ENCODE results near the gene RRAS.
A peak's percentile ranks its signal among the peaks of the same experiment; 100 is the strongest.
"Not testable (repeated sequence)": the region's sequence is repeated elsewhere in the genome, so short reads cannot be mapped to it uniquely, and the experiment has no call there.

Gene RRAS

GRCh38 chr19:49631610-49632192, 8.2 kb downstream of the RRAS start:
- Histone ChIP-seq H3K27ac (ENCODE audit: insufficient read depth, low read length, poor library complexity, severe bottlenecking) (no peak overlapping the region), H3K4me1 (ENCODE audit: control insufficient read depth, insufficient read depth, low read length, poor library complexity, severe bottlenecking) (no peaks in the 10 kb centered on the region), H3K36me3 (ENCODE audit: control insufficient read depth, insufficient read depth, low read length) (peaks cover 4% of the 10 kb centered on the region), H3K9me3 (ENCODE audit: control insufficient read depth, low read length) (no peaks in the 10 kb centered on the region), H3K4me3 (ENCODE audit: insufficient read depth, low read depth, low read length, poor library complexity, severe bottlenecking) (no peak overlapping the region), H3K27me3 (replicated peaks; ENCODE audit: control insufficient read depth, insufficient read depth, low read length, poor library complexity, severe bottlenecking) (no peaks in the 10 kb centered on the region)
- no peak for DNase-seq

GRCh38 chr19:49631014-49631588, 8.8 kb downstream of the RRAS start:
- no peak for DNase-seq
- no peaks in the 10 kb centered on the region for H3K9me3 ChIP-seq (ENCODE audit: control insufficient read depth, low read length)
- H3K4me3 ChIP-seq (ENCODE audit: insufficient read depth, low read depth, low read length, poor library complexity, severe bottlenecking) = no peak overlapping the region
- H3K4me1 ChIP-seq (ENCODE audit: control insufficient read depth, insufficient read depth, low read length, poor library complexity, severe bottlenecking) = no peaks in the 10 kb centered on the region
- peaks cover 4% of the 10 kb centered on the region for H3K36me3 ChIP-seq (ENCODE audit: control insufficient read depth, insufficient read depth, low read length)
- peak overlapping the region; percentile 4 for H3K27ac ChIP-seq (ENCODE audit: insufficient read depth, low read length, poor library complexity, severe bottlenecking)
- no peaks in the 10 kb centered on the region for H3K27me3 ChIP-seq (replicated peaks; ENCODE audit: control insufficient read depth, insufficient read depth, low read length, poor library complexity, severe bottlenecking)

GRCh38 chr19:49629659-49630058, 10.3 kb downstream of the RRAS start:
- H3K36me3 ChIP-seq (ENCODE audit: control insufficient read depth, insufficient read depth, low read length) = peaks cover 12% of the 10 kb centered on the region
- H3K9me3 ChIP-seq (ENCODE audit: control insufficient read depth, low read length) = no peaks in the 10 kb centered on the region
- no peaks in the 10 kb centered on the region for H3K27me3 ChIP-seq (replicated peaks; ENCODE audit: control insufficient read depth, insufficient read depth, low read length, poor library complexity, severe bottlenecking)
- no peak overlapping the region for H3K4me3 ChIP-seq (ENCODE audit: insufficient read depth, low read depth, low read length, poor library complexity, severe bottlenecking)
- DNase-seq = no peak
- H3K4me1 ChIP-seq (ENCODE audit: control insufficient read depth, insufficient read depth, low read length, poor library complexity, severe bottlenecking) = no peaks in the 10 kb centered on the region
- no peak overlapping the region for H3K27ac ChIP-seq (ENCODE audit: insufficient read depth, low read length, poor library complexity, severe bottlenecking)

GRCh38 chr19:49626226-49626625, 13.7 kb downstream of the RRAS start:
- H3K27ac ChIP-seq (ENCODE audit: insufficient read depth, low read length, poor library complexity, severe bottlenecking) = no peak overlapping the region
- DNase-seq = no peak
- H3K27me3 ChIP-seq (replicated peaks; ENCODE audit: control insufficient read depth, insufficient read depth, low read length, poor library complexity, severe bottlenecking) = no peaks in the 10 kb centered on the region
- H3K36me3 ChIP-seq (ENCODE audit: control insufficient read depth, insufficient read depth, low read length) = peaks cover 32% of the 10 kb centered on the region
- no peaks in the 10 kb centered on the region for H3K9me3 ChIP-seq (ENCODE audit: control insufficient read depth, low read length)
- no peak overlapping the region for H3K4me3 ChIP-seq (ENCODE audit: insufficient read depth, low read depth, low read length, poor library complexity, severe bottlenecking)
- H3K4me1 ChIP-seq (ENCODE audit: control insufficient read depth, insufficient read depth, low read length, poor library complexity, severe bottlenecking) = no peaks in the 10 kb centered on the region

- Histone ChIP-seq H3K4me3 (ENCODE audit: insufficient read depth, low read depth, low read length, poor library complexity, severe bottlenecking) (no peak overlapping the region), H3K9me3 (ENCODE audit: control insufficient read depth, low read length) (no peaks in the 10 kb centered on the region), H3K36me3 (ENCODE audit: control insufficient read depth, insufficient read depth, low read length) (peaks cover 36% of the 10 kb centered on the region), H3K4me1 (ENCODE audit: control insufficient read depth, insufficient read depth, low read length, poor library complexity, severe bottlenecking) (no peaks in the 10 kb centered on the region), H3K27ac (ENCODE audit: insufficient read depth, low read length, poor library complexity, severe bottlenecking) (no peak overlapping the region), H3K27me3 (replicated peaks; ENCODE audit: control insufficient read depth, insufficient read depth, low read length, poor library complexity, severe bottlenecking) (no peaks in the 10 kb centered on the region)
- no peak for DNase-seq
Observed at GRCh38 chr19:49624967-49625910, 14.7 kb downstream of the RRAS start.

GRCh38 chr19:49617860-49618259, 22.1 kb downstream of the RRAS start:
- peaks cover 59% of the 10 kb centered on the region for H3K36me3 ChIP-seq (ENCODE audit: control insufficient read depth, insufficient read depth, low read length)
- H3K4me1 ChIP-seq (ENCODE audit: control insufficient read depth, insufficient read depth, low read length, poor library complexity, severe bottlenecking) = not testable (repeated sequence)

GRCh38 chr19:49616945-49617344, 23.0 kb downstream of the RRAS start:
- no peak overlapping the region for H3K27ac ChIP-seq (ENCODE audit: insufficient read depth, low read length, poor library complexity, severe bottlenecking)
- no peaks in the 10 kb centered on the region for H3K9me3 ChIP-seq (ENCODE audit: control insufficient read depth, low read length)
- no peaks in the 10 kb centered on the region for H3K27me3 ChIP-seq (replicated peaks; ENCODE audit: control insufficient read depth, insufficient read depth, low read length, poor library complexity, severe bottlenecking)
- H3K4me1 ChIP-seq (ENCODE audit: control insufficient read depth, insufficient read depth, low read length, poor library complexity, severe bottlenecking) = no peaks in the 10 kb centered on the region
- peaks cover 56% of the 10 kb centered on the region for H3K36me3 ChIP-seq (ENCODE audit: control insufficient read depth, insufficient read depth, low read length)
- H3K4me3 ChIP-seq (ENCODE audit: insufficient read depth, low read depth, low read length, poor library complexity, severe bottlenecking) = no peak overlapping the region
- no peak for DNase-seq

More at GRCh38 chr19:49617860-49618259, 22.1 kb downstream of the RRAS start:
- H3K27ac ChIP-seq (ENCODE audit: insufficient read depth, low read length, poor library complexity, severe bottlenecking); H3K9me3 ChIP-seq (ENCODE audit: control insufficient read depth, low read length); H3K27me3 ChIP-seq (replicated peaks; ENCODE audit: control insufficient read depth, insufficient read depth, low read length, poor library complexity, severe bottlenecking); DNase-seq; H3K4me3 ChIP-seq (ENCODE audit: insufficient read depth, low read depth, low read length, poor library complexity, severe bottlenecking): not testable (repeated sequence)

- Histone ChIP-seq H3K36me3 (ENCODE audit: control insufficient read depth, insufficient read depth, low read length) (peaks cover 51% of the 10 kb centered on the region), H3K9me3 (ENCODE audit: control insufficient read depth, low read length) (no peaks in the 10 kb centered on the region), H3K27me3 (replicated peaks; ENCODE audit: control insufficient read depth, insufficient read depth, low read length, poor library complexity, severe bottlenecking) (no peaks in the 10 kb centered on the region), H3K4me3 (ENCODE audit: insufficient read depth, low read depth, low read length, poor library complexity, severe bottlenecking) (no peak overlapping the region), H3K27ac (ENCODE audit: insufficient read depth, low read length, poor library complexity, severe bottlenecking) (no peak overlapping the region), H3K4me1 (ENCODE audit: control insufficient read depth, insufficient read depth, low read length, poor library complexity, severe bottlenecking) (no peaks in the 10 kb centered on the region)
- DNase-seq = no peak
Observed at GRCh38 chr19:49616532-49616931, 23.4 kb downstream of the RRAS start.

- Histone ChIP-seq H3K27me3 (replicated peaks; ENCODE audit: control insufficient read depth, insufficient read depth, low read length, poor library complexity, severe bottlenecking) (no peaks in the 10 kb centered on the region), H3K4me1 (ENCODE audit: control insufficient read depth, insufficient read depth, low read length, poor library complexity, severe bottlenecking) (no peaks in the 10 kb centered on the region), H3K4me3 (ENCODE audit: insufficient read depth, low read depth, low read length, poor library complexity, severe bottlenecking) (no peak overlapping the region), H3K27ac (ENCODE audit: insufficient read depth, low read length, poor library complexity, severe bottlenecking) (no peak overlapping the region), H3K9me3 (ENCODE audit: control insufficient read depth, low read length) (no peaks in the 10 kb centered on the region), H3K36me3 (ENCODE audit: control insufficient read depth, insufficient read depth, low read length) (peaks cover 48% of the 10 kb centered on the region)
- no peak for DNase-seq
Observed at GRCh38 chr19:49615861-49616260, 24.1 kb downstream of the RRAS start.
